Left renal cortex interstitium (tissue), 4 donors: ENCODE measurements around the gene TMEM30A. TPM values are rescaled to one million over a fixed set of nuclear protein-coding genes. Genes with fewer than 3 reads are reported as not detected.
A peak's percentile ranks its signal among the peaks of the same experiment; 100 is the strongest.

ENCODE experiments used
- DNase-seq, 4 donors: peaks; one replicate each; pipeline ENCODE4 v3.0.0-alpha.2; 2013; ENCODE audit warnings: low read depth in 4 of 4, low spot score in 2 of 4, missing footprints in 1 of 4
- polyA plus RNA-seq, 4 donors: library from polyadenylated mRNA; unstranded; fragments of 120-200 nt; gene quantifications; one replicate each; pipeline ENCODE4 v1.2.1, GENCODE V29; 2013; ENCODE audit not compliant: insufficient read length in 4 of 4

Gene TMEM30A
- polyA plus RNA-seq, 4 donors: 95.9 to 139 (median 123) TPM

DNA sequence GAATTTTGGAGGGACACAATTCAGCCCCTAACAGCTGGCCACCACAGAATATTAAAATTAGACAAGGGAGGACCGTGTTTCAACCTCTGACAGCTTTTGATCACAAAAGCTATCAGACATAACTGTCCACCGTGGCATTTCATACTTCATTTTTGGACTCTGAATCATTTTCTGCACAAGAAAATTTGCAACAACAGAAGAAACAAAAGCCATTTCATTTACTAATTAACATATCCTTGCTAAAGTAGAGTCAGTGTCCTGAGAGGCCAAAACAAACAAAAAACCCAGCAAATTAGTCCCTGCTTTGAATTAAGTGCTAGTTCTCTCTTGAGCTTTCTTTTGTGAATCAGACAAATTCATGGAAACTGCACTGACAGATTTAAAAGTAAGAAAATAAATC lies 61.2 kb downstream of the TMEM30A start:
- DNase-seq: no peak

DNA sequence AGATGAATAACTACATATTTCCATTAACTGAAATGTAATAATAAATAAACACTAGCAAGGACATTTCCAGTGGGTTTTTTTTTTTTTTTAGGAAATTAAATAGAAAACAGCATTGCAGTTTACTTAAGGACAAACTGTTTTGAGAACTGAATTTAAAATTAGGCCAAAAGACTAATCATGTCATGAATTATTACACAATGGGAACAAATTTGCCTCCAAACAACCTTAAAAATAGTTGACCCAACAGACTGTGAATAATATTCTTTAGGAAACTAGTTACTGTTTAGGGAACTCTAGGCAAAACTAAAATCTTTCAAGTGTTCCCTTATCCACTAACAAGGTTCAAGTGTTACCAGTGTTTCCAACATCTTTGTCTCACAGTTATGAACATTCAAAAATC lies 62.3 kb downstream of the TMEM30A start:
- no peak for DNase-seq

DNA sequence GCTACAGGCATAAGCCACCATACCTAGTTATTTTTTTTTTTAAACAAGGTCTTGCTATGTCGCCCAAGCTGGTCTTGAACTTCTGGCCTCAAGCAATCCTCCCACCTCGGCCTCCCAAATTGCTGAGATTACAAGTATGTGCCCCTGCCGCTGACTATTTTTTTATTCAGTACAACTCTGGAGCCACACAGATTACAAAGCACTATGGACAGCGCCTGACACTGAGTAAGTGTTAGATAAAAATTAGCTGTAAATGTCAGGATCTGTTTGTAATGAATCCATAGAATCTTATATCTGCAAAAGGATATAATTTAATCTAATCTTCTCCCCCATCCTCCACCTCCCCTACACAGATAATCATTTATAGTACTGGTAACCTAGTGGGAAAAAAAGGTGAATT lies 63.5 kb downstream of the TMEM30A start:
- no peak for DNase-seq

DNA sequence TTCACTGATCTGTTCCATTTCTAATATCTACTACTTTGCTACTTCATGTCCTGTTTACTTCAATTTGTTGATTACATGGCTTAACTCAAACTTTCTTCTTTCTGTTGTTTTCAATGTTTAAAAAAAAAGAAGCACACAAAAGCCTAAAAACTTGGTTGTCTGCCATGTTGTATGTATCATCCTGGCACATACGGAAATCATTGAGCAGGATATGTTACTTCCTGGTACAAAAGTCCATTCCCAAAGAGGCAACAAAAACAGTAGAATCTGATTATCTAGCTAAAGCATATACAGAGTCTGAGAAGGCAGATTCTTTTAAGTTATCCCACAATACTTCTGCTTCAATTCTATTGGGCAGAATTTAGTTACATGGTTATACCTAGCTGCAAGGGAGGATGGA lies 64.2 kb downstream of the TMEM30A start:
- no peak for DNase-seq

DNA sequence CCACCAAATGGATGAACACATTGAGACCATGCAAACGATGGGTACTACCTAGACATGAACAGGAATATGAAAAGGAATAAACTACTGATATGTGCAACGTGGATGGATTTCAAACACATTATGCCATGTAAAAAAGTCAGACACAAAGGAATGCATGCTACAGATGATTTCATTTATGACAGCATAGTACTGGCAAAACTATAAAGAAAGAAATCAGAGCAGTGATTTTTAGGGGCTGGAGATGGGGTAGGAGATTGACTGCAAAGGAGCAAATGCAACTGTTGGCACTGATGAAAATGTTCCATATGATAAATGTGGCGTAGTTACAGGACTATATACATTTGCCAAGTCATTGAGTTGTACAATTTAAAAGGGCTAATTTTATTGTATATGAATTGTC lies 65.3 kb downstream of the TMEM30A start:
- DNase-seq: no peak

DNA sequence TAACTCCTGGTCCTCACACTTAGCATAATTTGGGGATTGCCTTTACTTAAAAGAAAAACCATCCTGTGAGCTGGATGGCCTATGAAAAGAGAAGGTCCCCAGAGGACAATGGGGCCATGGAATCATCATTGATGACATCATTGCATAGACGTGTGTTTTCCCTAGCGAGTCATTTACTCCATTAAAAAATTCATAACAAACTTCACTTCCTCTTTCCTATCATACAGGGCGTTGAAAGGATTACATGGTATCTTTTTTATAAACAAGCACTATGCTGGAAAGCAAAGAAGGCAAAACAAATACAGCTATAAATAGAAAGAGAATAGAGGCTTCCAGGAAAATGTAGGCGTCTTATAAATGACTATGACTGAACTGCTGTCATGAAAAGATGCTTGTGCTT lies 67.4 kb downstream of the TMEM30A start:
- DNase-seq: no peak

DNA sequence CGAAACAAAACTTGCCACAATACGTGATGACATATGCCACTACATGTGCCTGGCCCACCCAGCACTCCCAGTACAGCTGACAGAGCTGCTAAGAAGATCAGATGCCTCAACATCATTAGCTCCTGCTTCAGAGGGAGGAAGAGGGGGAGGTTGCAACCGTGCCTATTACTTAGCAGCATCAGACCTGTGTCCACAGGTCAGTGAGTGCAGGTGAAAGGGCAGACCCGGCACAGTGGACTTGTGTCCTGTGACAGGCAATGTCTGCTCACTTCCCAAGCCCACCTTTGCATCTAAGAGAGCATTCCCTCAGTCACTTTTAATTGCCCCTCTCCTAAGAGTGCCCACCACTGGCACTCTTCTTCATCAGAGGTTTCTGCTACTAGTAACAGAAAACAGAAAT lies 69.3 kb downstream of the TMEM30A start:
- DNase-seq: no peak

DNA sequence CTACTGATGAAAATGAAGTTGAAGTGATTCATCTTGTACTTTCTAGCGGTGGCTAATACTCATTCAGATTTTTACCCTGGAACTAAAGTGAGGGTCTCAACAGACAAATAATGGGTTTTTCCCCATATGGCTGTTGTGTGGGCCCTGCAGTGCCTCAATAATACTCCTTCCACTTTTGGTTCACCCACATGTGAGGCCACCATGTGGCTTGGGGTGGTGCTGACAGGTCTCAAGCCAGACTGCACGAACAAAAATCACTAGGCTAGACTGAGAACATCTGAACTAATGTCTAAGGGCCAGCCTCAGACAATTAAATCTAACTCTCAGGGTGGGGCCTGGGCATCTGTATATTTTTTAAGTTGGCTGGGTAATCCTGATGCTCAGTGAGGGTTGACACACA lies 70.9 kb downstream of the TMEM30A start:
- no peak for DNase-seq

DNA sequence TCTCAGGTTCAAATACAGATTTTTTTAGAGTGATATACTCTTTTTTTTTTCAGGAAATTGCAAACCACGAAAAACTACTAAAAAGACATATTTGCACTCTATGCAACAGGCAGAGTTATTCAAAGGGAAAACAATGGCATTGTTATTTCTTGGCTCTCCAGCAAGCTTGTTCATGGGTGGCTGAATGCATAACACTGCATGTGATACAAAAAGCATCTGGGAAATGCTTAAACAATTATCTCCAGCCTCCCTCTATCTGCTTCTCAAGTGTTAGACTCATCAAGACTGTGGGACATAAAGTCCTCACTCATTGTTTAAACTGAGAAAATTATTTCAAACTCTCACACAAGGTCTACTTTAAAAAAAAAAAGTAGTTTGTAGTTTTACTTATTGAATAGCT lies 71.5 kb downstream of the TMEM30A start:
- DNase-seq: no peak

DNA sequence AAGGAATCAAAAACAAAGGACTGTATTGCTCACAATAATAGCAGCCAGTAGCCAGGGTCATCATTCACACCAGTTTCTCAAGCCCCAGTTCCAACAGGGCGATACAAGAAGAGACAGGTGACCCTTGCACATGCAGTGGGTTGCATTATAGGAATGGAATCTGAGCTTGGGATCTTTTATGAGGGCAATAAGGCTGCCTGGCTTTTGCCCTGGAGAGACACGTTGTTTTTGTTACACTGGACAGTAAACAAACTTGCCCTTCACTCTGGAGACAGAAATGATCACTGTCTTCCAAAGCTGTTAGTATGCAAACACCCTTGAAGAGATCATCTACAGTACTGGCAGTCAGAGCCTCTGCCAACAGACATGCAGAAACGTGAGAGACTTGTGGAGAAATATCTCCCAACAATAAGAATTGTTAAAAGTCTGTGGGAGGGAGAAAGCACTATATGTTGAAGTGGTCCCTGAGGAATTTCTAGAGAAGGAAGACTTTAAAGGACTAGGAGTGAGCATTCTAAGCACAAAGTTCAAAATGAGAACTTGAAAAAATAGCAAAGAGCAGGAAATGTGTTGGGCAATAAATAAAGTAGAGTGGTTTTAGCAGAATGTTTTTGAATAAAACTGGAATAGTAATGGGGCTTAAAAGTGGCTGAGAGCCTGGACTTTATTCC lies 72.5 kb downstream of the TMEM30A start:
- DNase-seq: no peak

DNA sequence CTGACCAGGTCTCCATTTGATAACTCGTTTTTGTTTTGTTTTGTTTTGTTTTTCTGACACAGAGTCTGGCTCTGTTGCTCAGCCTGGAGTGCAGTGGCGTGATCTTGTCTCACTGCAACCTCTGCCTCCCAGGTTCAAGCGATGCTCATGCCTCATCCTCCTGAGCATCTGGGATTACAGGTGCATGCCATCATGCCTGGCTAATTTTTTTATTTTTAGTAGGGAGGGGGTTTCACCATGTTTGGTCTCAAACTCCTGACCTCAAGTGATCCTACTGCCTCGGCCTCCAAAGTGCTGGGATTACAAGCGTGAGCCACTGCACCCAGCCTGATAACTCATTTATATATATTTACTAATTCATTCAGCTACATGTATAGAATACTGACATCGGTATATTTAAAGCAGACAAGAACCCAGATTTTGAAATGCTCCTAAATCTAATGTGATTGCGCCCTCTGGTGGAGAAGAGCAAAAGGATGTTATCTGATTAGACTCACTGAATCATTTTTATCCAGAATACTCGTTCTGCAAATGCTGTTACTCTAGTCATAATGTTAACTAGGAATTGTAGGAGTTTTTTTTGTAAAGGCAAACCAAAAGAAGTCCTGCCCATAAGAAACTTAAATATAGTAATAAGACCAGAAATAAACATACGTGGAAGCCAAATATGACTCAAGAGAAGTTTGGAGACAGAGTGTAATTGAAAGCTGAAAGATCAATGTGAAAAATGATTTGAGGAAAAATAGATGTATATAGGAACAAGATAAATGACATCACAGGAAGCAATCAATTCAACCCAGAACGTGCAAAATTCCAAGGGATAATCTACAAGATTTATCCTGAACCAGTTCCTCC lies 73.5 kb downstream of the TMEM30A start:
- no peak for DNase-seq

DNA sequence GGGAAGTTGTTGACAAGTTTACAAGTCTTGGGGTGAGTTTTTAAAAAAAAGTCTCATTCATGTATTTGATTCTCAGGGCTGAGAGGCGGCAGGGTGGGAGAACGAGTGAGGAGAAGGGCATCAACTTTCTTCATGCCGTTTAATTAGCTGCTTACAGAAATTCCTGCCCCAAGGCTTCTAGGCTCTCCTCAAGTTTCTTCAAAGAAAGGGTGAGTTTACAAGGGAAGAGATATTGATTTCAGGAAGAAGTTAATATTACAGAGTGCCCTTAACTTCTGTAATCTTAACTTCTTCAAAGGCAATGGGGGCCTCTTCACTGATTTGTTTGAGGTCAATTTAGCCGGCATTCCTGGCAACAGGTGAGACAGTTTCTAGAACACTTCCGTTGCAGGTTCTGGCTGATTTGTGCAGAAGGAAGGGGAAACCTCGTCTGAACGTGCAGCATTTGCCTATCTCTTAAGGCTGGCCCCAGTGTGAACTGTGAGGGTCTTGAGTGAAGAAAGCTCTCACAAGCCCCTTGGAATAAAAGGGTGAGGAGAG lies 75.3 kb downstream of the TMEM30A start:
- DNase-seq: no peak

DNA sequence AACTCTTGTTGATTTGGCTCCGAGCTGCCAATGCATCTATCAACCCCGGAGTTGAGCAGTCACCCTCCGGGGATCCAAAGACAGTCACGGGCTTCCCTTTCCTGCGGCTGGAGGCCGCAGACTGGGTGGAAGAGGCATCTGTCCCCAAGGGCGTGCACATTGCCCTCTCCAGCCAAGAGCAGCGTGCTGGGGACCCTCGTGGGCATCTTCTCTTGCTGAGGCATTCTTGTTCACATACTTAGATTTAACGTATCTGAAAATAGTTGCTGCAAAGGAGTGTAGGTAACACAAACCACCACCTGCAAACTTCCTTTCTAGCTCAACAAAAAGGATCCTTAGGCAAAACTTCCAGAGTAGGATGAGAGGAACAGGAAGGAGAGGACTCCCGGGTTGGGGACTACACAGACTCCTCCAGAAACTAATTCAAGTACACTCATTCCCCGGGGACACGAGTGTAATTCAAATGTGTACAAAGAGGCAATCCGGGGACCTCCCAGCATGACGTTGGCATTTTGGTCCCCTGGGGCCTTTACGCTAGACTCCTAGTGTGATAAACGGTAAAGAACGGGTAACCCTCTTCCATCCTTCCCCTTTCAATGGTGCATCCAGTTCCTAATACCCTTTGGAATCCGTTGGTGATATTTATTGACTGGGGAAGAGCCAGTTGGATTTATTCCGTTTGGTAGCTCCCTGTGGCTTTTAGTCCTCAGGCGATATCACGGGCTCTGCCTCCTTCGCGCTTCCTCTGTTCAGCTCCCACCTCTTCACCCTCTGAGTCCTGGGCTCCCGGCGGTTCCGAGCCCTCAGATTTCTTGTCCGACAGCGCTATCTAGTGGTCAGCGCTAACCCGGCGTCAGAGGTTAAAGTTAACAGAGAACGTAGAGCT lies 76.1 kb downstream of the TMEM30A start:
- DNase-seq: peak in 3 of 4 donors; percentile 78 to 86 (median 81)

DNA sequence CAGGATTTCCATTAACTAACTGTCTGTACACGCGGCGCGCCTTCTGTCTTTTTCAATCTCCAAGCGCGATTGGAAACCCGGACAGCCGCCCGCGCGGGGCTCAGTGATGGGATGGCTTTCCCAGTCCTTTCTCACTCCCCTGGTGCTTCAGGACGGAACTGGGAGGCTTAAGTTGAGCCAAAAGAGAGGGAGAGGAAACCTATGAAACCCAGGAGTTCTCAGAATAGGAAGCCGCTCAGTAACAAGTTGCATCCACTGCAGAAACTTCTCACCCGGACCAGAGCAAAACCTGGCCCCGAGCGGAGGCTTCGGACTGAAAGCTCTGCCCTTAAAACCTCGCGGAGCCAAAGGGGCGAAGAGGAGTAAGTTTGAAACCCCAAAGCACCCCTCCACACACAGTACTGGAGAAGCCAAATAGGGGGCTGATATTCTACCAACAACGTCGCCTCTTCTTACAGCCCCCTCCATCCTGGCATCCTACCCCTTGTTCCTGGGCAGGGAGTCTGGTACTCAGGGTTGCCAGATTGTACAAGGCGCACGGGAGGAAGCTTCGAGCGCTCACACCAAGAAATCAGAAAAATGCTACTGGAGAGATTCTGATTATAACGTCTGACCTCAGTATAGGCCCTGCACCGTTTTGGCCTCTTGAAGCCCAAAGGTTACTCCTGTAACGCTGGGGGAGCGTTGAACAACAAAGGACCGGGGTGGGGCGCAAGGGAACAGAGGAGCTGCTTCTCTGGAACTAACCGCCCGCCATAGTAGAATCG lies 77.8 kb downstream of the TMEM30A start:
- DNase-seq: no peak

DNA sequence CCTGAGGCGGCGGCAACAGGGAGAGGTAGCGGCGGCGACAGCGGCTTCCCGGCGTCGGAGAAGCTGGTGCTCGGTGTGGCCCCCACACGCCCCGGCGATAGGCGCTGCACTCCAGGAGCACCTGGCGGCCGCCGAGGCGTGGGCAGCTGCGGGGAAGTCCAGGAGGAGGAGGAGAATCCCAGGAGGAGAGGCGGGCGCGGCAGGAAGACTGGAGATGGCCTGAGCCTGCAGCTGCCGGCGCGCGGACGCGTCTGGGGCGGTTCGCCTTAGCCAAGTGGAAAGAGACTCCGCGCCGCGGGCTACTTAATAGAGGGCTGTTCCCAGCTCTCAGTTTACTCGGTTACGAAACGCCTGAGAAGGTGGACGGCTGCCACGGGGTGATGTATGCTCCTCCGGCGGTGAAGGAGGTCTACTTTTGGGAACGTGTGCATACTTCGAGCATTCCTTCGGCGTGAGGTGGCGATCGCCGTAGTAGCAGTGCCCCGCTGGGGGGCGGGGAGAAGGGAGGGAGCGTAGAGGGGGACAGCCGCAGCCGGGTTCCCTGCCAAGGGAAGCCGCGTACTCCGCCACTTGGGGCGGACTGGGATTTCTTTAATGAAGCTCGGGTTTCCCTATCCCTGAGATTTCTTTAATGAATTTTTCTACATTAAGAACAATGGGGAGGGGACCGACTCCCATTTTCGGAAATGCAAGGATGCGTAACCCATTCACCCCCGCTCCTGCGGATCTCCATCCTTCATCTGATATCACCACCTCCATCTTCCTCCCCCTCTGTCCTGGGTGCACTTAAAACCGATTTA lies 78.6 kb downstream of the TMEM30A start, which contains the start of gene COL12A1:
Gene COL12A1, minus strand, starts transcription at position 278 of the 800 bp plus-strand sequence. CDS start 3,261 bp downstream, outside the sequence.
- DNase-seq: peak in 2 of 4 donors; percentile 70

DNA sequence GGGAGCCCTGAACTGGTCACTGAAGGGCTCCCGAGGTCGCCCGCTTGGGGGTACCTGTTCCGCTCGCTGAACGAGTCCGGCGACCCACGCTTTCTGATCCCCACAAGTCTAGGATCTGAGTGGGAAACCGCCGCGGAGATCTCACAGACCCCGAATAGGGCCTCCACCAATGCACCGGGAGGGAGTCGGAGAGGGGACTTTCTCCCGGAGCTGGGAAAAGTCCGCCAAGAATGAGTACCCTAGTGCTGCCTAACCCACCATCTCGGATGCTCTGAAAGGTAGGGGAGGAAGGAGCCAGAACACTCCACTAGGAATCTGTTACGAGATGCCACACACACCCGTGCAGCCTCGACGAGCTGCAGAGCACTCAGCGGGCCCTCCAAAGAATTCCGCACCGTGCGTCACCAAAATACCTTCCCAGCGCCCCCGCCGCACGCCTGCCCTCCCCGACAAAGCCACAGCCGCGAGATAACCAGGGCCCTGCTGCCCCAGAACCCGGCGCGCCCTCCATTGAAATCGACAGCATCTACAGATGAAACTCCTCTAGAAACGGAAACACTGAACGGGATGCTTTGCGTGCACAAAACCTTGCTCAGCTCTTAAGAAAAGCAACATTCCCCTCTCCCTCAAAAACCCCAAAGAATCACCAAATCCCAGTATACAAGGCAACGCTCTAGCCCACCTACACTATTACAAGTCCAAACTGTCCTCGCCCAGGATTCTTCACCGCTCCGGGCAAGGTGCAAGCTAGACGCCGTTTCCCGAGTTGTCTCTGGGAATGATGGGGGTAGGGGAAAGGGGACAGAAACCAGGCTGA lies 79.4 kb downstream of the TMEM30A start:
- DNase-seq: no peak

DNA sequence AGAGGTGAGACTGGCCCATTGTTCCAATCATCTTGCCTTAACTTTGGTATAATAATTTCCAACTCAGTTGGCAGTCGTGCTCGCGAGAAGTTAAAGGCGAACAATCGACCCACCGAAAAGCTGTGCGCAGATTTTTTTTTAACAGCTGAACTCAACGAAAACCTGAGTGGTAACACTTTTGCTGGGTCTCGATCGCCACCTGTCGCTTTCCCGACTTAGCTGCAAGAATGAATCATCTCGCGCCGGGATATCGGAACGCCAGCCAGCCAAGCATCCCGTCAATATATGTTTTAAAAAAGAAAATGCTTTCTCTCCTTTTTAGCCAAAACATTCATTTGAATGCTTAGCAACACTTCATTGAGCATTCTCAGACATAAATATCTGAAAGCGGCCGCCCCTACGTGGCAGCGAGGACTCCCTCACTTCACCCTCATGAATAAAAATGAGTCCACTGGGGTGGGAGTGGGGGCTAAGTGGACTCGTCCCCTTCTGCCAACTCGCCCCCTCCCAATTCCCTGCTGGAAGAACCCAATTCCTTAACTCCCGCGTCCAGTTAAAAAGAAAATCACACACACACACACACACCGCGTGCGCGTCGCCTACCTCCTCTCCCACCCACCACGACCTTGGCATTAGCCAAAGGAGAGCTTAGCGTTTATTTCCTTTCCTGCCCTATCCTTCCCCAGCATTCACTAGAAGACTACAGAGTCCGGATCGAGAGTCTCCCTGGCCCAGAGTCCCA lies 80.2 kb downstream of the TMEM30A start:
- DNase-seq: peak in 2 of 4 donors; percentile 64 to 69

DNA sequence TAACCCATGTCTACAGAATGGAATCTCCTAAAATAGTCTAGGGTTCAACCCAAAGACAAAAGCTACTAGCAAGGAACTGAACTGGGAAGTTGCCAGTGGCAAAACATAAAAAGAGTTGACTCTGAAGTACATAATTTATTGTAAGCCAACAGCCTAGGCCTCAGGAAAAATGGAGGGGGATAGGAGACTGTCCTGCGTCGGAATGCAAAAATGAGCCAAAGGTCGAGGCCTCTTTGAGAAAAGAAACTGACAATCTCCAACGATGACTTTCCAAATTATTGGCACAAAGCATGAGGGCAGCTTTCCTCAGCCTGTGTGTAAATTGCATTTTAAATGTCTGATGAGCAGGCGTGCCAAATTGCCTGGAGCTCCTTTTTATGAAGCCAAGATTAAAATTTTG lies 80.9 kb downstream of the TMEM30A start:
- DNase-seq: no peak
